Ishikawa (cell line): Measurements from ENCODE around the gene SYK.

Experiments used
- EP300 ChIP-seq: IDR thresholded peaks from 2 replicates; pipeline ENCODE4 v1.6.1; 2012; ENCODE audit warnings: borderline replicate concordance
- FOXM1 ChIP-seq: IDR thresholded peaks from 2 replicates; pipeline ENCODE4 v1.6.1; 2012; ENCODE audit warnings: low read depth, borderline replicate concordance
- TAF1 ChIP-seq: IDR thresholded peaks from 2 replicates; pipeline ENCODE4 v1.6.1; 2012; ENCODE audit warnings: low read depth, mild to moderate bottlenecking
- TF ChIP-seq, protein P1 (sequence below): IDR thresholded peaks from 2 replicates; pipeline ENCODE4 v1.6.1; 2012; ENCODE audit warnings: low read depth, mild to moderate bottlenecking
- TF ChIP-seq, protein P2 (sequence below): IDR thresholded peaks from 2 replicates; pipeline ENCODE4 v1.6.1; 2012

DNA sequence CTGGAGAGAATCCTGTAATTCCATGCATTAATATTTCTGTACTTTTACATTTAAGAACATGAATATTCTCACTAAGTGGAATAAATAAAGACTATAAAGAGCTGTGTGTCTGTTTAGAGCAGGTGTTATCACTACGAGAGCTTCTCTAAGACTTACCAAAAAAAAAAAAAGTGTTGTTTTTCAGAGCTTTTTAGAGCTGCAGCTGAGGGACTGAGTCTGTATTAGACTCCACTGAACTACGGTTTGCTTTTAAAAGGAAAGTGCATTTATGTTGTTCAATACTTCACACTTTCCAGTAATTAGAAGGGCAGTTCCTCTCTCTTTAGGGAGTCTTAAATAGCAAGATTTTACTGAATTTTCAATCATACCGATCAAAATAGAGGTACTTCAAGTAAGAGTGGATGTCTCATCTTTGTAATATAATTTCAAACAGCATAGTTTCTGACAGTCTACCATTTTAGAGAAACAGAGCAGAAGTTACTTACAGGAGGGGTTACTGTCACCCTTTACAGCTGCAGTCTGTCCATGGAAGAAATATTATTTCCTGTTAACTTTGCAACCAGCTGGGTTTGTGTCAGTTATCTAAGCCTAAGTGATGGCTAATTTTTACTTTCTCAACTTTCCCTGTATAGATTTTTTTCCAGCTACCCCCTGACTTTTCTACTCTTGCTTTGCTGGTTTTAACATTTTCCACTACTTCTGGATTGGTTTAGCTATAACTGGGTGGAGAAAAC is 2.4 kb downstream of the SYK start:
- TF ChIP-seq FOXM1 (no peak), EP300 (no peak), TAF1 (no peak)
- TF ChIP-seq, protein P1, sequence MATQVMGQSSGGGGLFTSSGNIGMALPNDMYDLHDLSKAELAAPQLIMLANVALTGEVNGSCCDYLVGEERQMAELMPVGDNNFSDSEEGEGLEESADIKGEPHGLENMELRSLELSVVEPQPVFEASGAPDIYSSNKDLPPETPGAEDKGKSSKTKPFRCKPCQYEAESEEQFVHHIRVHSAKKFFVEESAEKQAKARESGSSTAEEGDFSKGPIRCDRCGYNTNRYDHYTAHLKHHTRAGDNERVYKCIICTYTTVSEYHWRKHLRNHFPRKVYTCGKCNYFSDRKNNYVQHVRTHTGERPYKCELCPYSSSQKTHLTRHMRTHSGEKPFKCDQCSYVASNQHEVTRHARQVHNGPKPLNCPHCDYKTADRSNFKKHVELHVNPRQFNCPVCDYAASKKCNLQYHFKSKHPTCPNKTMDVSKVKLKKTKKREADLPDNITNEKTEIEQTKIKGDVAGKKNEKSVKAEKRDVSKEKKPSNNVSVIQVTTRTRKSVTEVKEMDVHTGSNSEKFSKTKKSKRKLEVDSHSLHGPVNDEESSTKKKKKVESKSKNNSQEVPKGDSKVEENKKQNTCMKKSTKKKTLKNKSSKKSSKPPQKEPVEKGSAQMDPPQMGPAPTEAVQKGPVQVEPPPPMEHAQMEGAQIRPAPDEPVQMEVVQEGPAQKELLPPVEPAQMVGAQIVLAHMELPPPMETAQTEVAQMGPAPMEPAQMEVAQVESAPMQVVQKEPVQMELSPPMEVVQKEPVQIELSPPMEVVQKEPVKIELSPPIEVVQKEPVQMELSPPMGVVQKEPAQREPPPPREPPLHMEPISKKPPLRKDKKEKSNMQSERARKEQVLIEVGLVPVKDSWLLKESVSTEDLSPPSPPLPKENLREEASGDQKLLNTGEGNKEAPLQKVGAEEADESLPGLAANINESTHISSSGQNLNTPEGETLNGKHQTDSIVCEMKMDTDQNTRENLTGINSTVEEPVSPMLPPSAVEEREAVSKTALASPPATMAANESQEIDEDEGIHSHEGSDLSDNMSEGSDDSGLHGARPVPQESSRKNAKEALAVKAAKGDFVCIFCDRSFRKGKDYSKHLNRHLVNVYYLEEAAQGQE, result no peak
- TF ChIP-seq, protein P2, sequence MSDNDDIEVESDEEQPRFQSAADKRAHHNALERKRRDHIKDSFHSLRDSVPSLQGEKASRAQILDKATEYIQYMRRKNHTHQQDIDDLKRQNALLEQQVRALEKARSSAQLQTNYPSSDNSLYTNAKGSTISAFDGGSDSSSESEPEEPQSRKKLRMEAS, result no peak
